Measurements from ENCODE around the gene SERTAD3.

Gene SERTAD3

GRCh38 chr19:40407714-40408597, 36.2 kb downstream of the SERTAD3 start:
- DNase-seq: no peak

- peak; percentile 63 to 72 for DNase-seq
Measured at GRCh38 chr19:40403262-40403984, 40.7 kb downstream of the SERTAD3 start.

- no peak for DNase-seq
Measured at GRCh38 chr19:40400559-40400958, 43.6 kb downstream of the SERTAD3 start.

- DNase-seq: peak; percentile 65 to 66
Measured at GRCh38 chr19:40398417-40399131, 45.6 kb downstream of the SERTAD3 start.

- no peak for DNase-seq
Measured at GRCh38 chr19:40397568-40397906, 46.6 kb downstream of the SERTAD3 start.

GRCh38 chr19:40396886-40397567, 47.1 kb downstream of the SERTAD3 start:
- DNase-seq: no peak

- no peak for DNase-seq
Measured at GRCh38 chr19:40395956-40396355, 48.2 kb downstream of the SERTAD3 start.

- no peak for DNase-seq
Measured at GRCh38 chr19:40394816-40395210, 49.3 kb downstream of the SERTAD3 start.

- no peak for DNase-seq
Measured at GRCh38 chr19:40393894-40394815, 50.0 kb downstream of the SERTAD3 start.

- no peak for DNase-seq
Measured at GRCh38 chr19:40392894-40393517, 51.1 kb downstream of the SERTAD3 start.

- no peak for DNase-seq
Measured at GRCh38 chr19:40392123-40392522, 52.0 kb downstream of the SERTAD3 start.
